ENCODE results near the gene PXYLP1.

PXYLP1 gene

DNA sequence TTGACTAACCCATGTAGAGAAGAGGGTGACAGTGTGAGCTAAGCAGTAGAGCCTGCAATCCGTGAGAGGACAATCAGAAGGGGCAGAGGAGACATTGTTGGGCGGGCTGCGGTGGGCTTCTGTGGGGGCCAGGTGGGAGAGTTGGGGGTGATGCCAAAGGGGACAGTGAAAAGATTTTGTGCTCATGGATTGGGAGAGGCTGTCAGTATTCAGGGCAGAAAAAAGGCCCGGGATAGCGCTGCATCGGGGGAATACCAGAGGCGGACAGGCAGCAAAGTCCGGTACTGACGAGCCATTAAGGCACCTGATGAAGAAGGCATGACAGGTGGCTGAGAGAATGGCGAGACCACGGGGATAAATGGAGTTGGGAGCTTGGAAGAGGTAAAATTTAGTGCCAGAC, 1.3 kb upstream of the PXYLP1 start:
- no peak for DNase-seq

- no peak for DNase-seq
Measured at GRCh38 chr3:141231952-141232823, 563 bp downstream of the PXYLP1 start.

DNA sequence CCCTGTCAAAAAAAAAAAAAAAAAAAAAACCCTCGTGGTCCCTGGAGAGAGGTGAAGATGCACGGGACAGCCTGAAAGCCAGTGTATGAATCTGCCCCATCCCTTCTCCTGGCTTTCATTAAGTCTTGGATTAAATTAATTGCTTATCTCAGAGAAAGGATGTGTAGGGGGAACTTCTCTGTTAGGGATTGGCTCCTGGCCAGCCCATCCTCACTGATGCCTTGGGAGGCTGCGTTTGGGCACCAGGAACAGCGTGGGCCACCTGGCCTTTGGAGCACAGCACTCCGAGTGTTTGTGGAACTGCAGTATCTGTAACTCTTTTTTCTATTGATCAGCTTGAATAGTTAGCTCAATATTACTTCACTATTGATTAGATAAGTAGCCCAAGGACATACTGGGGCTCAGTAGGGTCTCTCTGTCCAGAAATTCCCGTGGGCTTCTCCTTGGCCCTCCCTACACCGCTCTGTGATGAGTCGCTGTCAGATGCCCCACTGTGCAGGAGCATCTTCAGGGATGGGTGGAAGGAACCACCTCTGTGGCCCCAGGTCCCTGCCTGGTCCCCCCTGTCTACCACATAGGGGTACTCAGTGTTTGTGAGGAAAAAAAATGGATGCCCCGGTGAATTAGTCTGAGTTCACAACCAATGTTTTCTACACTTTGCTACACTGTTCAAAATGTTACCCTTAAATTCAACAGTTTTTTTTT, 2.0 kb downstream of the PXYLP1 start:
- DNase-seq = no peak

DNA sequence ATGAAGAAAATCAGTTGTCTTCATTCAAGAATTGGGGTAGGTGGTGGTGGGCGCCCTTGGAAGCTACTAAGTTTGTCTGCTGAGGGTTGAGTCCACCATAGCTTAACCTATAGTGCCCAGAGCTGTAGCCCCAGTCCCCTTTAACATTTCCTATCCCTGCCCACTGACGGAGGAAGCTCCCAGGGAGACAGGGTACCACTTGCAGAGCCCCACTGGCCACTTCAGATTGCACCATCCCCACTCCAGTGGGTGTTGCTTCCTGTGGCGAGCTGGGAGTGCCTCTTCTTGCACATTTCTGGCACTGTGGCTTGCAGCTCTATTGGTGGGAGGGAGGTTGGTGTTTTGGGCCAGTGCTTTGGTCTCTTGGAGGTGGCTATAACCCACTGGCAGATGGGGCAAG, 2.7 kb downstream of the PXYLP1 start:
- DNase-seq = no peak

GRCh38 chr3:141235661-141236171, 4.1 kb downstream of the PXYLP1 start:
- no peak for DNase-seq

- DNase-seq = no peak
Measured at GRCh38 chr3:141236361-141236760, 4.7 kb downstream of the PXYLP1 start.

DNA sequence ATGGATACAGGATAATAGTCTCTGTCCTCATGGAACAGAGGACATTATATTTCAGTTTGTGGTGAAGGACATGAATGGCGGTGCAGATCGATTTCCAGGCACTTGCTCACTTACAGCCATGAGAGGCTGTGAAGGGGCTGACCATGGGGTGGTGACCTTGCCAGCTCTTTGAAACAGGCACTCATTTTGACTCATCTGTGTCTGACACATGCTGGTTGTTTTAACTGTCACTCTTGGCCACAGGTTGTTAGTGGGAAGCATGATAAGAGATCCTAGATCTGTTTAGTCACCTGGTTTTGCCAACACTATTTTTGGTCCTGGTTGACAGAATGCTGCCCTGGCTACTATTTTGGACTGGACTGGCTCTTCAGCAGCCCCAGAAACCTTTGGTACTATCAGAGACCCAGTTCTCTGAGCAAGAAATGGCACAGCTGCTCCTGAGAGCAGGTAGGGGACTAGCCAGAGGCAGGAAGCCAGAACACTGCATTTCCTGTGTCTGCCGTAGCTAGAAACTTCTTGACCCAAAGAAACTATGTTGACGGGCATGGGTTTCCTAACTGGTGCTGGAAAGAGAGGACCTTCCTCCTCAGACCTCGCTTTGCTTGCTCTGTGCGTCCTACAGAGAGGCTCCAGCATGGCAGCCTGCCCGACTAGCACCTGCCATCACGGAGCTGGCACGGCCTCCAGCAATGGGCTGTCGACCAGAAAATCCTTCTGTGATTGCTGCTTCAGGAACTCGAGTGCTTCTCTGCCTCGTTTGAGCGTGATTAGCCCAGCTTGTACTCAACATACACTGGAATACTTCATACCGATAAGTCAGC, 6.3 kb downstream of the PXYLP1 start:
- no peak for DNase-seq

- no peak for DNase-seq
Measured at GRCh38 chr3:141239511-141240281, 8.1 kb downstream of the PXYLP1 start.

DNA sequence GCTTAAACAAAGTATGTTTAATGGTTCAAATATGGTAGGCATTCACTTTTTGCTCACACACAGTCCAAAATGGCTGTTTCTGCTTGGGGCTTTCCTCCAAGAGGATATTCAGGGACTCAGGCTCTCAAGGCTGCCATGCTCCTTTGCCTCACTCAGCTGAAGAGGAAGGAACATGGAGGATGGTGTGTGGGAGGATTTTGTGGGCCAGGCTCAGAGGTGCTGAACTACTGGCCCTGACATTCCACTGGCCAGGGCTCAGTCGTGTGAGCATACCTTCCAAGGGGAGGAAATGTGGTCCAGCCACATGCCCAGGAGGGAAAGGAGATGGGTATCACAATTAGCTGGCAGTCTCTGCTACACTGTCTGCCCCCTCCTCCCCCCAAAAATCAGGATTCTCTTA, 8.7 kb downstream of the PXYLP1 start:
- DNase-seq = no peak

- DNase-seq = no peak
Measured at GRCh38 chr3:141240687-141241615, 9.3 kb downstream of the PXYLP1 start.

DNA sequence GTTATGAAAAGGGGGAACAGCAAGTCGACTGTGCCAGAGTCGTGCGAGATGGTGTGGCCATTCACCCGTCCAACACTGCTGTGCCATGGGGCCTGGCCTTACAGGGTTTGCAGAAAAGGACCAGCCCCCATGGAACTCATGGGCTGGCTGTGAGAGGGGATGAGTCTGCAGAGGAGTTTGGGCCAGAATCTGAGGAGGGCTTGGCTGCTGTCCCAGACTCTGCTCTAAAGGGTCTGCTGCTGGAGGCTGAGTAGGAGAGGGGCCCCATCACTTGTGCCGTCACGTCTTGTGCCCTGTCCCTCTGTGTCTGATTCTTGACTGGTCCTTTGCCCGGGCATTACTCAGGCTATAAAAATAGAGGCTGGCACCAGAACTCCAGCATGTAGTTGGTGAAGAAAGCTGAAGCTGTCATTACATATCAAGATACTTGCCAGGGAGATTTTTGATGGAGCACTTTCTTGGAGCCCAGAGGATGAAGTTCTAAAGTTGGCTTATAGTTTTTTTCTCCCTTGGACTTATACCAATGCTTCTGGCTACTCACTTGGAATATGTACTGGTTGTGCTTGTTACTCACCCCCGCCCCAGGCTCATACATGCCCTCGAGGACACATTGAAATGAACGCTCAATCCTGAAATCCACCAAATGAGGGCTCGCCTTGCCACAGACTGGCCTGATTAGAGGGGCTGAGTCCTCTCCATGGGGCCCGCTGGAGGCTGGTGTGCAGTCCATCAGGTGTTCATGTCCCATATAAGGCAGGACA, 10.2 kb downstream of the PXYLP1 start:
- no peak for DNase-seq

DNA sequence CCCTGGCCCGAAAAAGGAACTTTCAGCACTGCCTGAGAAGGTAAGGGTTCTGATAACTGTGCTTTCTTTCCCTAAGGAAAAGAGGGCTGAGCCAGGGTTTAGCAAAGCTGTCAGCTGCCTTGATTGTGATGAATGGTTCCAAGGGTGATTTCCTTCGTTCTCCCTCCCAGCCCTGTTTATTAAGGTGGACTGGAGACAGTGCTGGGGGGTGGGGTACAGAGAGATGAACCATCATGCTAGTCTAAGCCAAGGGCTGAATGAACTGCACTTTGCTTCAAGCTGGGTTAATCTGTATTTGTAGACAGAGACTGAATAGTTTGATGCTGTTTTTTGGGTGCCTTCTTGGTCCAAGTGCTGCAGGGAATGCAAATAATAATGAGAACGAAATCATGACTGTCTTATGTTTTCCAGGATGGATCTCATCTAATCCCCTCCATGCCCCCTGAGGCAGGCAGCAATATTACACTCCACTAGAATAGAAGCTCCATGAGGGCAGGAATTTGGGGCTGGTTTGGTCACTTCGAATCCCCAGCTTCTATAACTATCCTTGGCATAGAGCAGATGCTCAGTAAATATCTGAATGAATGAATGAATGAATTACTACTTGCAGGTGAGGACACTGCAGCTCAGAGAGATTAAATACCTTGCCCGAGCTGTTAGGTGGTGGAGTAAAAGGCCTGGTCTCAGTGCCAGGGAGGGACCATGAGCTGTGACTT, 10.9 kb downstream of the PXYLP1 start:
- DNase-seq = no peak

DNA sequence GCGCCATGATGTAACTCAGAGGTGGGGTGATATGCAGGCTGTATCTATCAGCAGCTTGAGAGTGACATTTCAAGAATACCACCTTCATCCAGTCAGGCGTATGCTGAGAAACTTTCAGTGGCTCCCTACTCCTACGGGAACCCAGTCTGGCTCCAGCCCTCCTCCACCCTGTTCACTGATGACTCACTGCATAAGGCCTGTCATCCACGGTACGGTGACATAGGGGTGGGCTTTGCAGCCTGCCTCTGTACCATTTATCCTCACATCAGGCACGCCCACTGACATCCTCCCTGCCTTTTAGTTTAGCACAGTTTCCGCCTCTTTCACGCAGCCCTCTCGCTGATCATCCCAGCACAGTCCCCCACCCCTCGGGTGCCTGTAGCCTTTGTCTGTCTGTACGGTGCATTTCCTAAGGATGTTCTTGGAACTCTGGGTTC, 11.7 kb downstream of the PXYLP1 start:
- DNase-seq = no peak

DNA sequence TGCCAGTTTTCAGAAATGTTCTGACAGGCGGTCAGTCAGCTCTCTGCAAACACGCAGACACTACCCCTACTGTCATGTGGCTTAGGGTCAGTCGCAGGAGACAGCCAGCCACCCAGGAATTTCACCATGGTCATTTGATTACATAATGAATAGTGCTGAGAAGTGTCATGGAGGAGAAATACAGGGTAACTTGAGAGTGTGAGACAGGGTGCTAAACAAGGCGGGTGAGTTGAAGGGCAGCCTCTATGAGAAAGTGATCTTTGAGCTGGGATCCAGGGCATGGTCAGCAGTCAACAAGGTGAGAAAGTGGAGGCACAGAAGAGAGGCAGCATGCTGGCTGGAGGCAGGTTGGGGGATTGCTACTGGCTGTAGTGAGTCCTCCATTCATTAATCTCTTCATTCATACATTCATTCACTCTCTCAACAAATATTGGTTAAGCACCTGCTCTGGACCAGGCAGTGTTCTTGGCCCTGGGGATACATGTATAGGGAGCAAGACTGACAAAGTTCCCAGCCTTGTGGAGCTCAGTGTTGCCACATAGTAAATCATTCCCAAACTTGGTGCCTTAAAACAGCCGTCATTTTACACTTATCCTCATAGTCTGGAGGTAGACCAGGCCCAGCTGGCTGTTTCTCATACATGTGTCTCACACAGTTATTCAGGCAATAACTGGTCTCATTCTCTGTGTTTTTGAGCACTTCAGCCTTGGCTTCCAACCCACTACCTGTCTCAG, 14.8 kb downstream of the PXYLP1 start:
- DNase-seq = no peak

GRCh38 chr3:141246958-141247301, 15.3 kb downstream of the PXYLP1 start:
- no peak for DNase-seq

- DNase-seq = no peak
Measured at GRCh38 chr3:141248064-141248463, 16.4 kb downstream of the PXYLP1 start.

- no peak for DNase-seq
Measured at GRCh38 chr3:141249041-141249440, 17.4 kb downstream of the PXYLP1 start.

DNA sequence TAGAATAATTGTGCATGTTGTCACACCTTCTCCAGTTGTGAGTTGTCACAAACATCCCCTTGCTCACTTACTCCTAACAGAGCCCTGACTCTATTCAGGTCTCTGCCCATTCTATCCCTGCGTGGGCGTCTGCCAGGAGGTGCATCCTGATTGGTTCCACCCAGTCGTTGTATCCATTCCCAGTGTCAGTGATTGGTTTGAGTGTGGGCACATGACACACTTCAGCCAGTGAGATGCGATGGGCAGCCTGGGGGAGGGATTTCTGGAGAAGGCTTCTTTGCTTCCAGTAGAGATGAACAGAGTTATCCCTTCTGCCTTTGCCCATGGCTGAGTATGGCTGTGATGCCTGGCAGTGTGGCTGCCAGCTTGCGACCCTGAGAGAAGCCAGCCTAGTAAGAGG, 18.7 kb downstream of the PXYLP1 start:
- DNase-seq = no peak

DNA sequence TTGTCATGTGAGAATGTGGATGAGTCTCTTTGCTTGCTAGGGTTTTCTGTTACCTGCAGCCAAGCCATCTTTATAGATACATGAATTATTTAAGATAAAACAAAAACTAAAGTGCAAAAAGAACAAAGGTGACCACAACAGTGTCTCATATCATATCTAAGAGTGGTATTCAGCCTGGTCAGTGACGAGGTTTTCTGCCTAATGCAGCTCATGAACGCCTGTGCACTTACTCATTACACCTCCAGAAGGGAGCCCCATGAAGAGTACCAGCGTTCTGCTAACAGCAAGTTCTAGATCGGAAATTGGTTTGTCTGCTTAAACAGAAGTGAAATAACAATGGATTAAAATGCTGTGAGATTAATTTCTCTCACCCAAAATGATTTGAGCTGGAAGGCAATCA, 19.2 kb downstream of the PXYLP1 start:
- no peak for DNase-seq
